ENCODE results near the gene ABL2. TPM values are rescaled to one million over a fixed set of nuclear protein-coding genes. Genes with fewer than 3 reads are reported as not detected.
"Not testable (repeated sequence)": the region's sequence is repeated elsewhere in the genome, so short reads cannot be mapped to it uniquely, and the experiment has no call there.

Gene ABL2
- total RNA-seq: 6.7 and 8.5 TPM in 2 replicates

DNA sequence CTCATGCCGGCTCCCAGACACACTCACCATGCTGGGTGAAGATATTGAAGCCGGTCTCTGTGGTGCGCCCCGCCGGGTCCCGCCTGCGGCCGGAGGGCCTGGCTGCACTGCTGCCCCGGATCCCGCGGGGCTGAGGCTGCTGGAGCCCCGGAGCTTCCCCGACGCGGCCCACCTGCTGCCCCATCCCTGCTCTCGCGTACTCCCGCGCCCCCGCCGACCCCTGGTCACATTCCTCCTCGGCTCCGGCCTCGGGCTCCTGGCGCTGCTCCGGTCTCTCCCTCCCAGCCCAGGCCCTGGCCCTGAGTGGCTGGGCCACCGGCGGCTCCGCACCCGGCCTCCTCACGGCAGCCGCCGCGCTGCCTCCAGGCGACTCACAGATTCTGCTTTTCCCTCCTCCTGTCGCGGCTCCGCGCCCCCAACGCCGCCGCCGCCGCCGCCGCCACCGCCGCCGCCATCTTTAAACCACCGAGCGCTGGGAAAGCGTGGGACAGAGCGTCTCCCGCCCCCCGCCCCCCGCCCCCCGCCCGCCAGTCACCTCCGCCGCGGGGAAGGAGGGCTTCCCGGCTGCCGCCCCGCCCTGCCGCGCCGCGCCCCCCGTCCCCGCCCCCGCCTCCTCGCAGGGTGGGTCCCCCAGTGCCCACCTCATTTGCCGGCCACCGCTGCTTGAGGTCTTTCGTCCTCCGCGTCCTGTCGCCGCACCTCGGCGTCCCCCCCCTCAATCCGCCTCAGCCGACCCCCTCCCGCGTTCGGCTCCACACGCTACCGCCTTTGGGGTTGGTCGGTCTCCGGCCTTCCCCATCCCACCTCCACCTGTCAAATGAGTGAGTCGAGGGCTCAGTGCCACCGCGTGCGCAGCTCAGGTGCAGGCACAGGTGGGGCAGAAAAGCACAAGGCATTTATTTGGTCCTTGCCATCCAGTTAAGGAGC lies at the start of gene ABL2:
TSS of gene ABL2 (minus strand) at position 464 of the 927 bp plus-strand sequence. CDS start at position 184, 280 bp downstream.
- intact Hi-C loops (cut with micrococcal nuclease): loop anchor here (1.0 to 5.0 kb wide), 5 partner anchors 64 to 149 kb away; partner anchors contain the start of genes AXDND1 and SOAT1

DNA sequence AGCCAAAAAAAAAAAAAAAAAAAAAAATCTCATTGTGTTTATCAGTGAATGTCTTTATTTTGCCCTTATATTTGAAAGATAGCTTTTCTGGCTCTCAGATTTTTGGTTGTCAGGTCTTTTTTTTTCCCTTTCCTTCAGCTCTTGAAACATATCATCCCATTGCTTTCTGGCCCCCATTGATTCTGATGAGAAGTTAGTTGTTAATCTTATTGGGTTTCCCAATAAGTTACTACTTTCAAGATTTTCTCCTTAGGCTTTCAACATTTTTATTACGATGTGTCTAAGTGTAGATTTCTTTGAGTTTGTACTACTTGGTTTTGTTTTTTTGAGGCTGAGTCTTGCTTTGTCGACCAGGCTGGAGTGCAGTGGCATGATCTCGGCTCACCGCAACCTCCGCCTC lies 49.4 kb upstream of the ABL2 start:
- intact Hi-C loops (cut with micrococcal nuclease): no loop called here

DNA sequence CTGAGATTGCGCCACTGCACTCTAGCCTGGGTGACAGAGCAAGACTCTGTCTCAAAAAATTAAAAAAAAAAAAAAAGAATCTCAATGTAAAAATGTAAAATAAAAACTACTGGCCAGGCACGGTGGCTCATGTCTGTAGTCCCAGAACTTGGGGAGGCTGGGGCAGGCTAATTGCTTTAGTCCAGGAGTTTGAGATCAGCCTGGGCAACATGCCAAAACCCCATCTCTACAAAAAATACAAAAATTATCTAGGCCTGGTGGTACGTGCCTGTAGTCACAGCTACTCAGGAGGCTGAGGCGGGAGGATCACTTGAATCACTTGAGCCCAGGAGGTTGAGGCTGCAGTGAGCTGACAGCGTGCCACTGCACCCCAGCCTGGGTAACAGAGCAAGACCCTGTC lies 44.9 kb upstream of the ABL2 start:
- intact Hi-C loops (cut with micrococcal nuclease): not testable (repeated sequence)

DNA sequence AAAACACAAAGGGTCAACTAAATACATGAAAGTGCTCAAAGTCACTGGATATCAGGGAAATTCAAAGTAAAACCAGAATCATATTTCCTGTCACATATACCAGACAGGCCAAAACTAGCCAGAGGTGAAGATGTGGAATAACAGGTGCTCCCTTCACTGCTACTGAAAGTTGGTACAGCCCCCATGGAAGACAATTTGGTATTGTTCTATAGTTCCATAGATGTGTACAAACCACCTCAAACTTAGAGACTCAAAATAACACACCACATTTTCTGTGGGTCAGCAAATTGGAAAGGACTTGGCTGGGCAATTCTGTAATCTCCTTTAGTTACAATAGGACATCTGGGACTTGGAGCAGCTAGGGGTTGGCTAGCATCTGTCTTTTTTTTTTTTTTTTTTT lies 39.6 kb upstream of the ABL2 start:
- intact Hi-C loops (cut with micrococcal nuclease): no loop called here

DNA sequence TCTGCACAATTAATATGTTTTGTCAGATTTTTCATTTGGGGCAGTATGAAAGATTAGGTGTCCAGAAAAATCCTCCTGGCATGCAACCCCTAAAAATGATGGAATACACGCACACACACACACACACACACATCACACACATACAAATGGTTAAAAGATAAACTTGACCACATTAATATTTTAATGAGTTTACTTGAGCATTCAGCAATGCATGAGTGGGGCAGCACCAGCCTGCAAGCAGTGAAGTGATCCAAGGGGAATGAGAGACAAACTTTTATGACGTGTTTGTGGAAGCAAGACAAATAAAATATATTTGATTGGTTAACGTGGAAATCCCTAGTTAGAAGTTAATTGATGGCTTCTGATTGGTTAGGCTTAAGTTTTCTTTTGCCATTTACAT lies 35.0 kb upstream of the ABL2 start:
- intact Hi-C loops (cut with micrococcal nuclease): no loop called here

DNA sequence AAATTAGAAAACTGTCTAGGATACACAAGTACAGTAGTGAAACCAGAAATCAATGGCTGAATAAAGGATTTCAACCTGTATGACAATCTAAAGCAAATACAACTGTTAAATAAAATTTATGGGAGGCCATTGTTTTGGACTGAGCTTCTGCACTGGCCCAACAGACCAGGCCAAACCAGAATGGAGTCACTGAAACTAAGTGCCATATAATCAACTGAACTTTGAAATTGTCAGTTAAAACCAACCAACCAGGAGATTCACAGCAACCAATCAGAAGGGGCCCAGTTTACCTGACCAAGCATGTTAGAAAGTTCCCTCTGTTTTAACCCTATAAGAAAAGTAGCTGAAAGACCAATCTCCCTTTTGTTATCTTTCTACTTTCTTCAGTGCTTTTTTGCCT lies 33.6 kb upstream of the ABL2 start:
- intact Hi-C loops (cut with micrococcal nuclease): no loop called here

DNA sequence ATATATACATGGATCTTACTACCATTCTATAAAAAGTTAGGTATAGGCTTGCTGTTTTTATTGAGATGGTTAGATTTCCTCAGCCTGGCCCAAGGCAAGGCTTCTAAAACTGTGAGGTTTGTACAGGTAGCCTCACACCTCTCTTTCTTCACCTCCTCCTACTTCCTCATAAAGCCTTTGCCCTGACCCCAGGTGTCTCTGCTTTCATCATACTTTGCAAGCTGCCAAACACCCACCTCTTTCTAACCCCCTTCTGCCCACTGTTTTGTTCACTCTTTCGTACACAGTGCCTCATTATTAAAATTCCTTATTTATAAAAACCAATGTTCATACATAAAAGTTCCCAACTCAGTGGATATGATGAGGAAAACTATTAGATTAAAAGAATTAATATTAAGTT lies 32.7 kb upstream of the ABL2 start:
- intact Hi-C loops (cut with micrococcal nuclease): no loop called here

DNA sequence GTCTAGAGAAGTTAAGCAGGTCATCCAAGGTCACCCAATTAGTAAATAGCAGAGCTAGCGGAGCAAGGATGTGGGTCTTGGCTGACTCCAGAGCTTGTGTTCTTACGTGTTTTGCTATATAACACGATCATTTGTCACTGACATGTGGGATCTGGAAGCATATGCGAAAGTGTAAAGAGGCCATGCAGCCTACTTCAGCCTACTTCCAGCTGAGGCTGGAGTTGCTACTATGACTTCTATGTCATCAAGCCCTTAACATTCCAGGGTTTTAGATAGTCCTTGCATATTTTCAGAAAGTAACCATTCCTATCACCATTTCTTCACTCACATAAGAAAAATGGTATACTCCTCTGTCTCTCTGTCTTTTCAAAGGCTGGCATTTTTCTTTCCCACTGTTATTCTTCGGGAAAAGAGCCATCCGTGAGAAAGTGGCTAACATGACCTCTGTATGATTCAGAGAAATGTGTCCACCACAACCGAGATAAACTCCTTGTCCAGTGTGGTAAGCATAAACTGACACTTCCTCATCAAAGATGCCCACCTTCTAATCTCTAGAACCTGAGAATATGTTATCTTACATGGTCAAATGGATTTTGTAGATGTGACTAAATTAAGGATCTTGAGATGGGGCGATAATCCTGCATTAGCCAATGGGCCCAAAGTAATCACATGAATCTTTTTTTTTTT lies 24.0 kb upstream of the ABL2 start:
- intact Hi-C loops (cut with micrococcal nuclease): no loop called here

DNA sequence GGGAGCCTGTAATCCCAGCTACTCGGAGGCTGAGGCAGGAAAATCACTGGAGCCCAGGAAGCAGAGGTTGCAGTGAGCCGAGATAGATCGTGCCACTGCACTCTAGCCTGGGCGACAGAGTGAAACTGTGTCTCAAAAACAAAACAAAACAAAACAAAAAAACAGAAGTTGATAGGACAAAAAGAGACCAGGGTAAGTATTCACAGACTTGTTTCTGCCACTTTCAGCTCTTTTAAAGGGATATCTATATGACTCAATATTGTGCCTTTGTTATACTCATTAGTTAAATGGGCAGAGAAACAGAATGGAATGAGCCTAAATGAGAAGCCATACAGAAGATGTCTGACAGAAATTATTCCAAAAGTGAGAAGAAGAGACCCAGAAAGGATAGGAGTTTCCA lies 23.1 kb upstream of the ABL2 start:
- intact Hi-C loops (cut with micrococcal nuclease): no loop called here

DNA sequence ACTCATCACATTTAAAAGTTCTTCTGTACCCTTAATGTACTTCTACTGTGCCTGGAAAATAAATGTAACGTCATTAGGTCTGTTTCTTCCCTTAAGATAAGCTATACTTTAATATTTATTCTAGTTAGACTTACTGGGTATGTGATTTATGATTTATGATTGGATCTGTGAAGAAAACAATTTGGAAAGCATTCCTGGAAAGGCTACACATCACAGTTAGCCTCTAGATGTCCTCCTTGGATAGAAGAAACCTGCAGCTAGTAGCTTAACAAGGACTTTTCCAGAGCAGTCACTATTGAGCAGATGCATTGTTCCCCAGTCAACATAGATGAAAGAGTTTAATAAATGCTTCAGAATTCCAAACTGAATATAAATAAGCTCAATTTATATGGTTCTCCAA lies 22.2 kb upstream of the ABL2 start:
- intact Hi-C loops (cut with micrococcal nuclease): loop anchor here (1.0 kb wide), 1 partner anchor 118 kb away; no protein-coding TSS in a partner anchor

DNA sequence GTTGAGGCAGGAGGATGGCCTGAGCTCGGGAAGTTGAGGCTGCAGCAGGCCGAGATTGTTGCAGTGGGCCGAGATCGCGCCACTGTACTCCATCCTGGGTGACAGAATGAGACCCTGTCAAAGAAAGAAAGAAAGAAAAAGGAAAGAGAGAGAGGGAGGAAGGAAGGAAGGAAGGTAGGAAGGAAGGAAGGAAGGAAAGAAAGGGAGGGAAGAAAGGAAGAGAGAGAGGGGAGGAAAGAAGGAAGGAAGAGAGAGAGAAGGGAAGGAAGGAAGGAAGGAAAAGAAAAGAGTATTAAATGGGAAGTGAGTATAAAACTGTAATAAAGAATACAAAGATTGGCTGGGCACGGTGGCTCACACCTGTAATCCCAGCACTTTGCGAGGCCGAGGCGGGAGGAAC lies 18.4 kb upstream of the ABL2 start:
- intact Hi-C loops (cut with micrococcal nuclease): no loop called here

DNA sequence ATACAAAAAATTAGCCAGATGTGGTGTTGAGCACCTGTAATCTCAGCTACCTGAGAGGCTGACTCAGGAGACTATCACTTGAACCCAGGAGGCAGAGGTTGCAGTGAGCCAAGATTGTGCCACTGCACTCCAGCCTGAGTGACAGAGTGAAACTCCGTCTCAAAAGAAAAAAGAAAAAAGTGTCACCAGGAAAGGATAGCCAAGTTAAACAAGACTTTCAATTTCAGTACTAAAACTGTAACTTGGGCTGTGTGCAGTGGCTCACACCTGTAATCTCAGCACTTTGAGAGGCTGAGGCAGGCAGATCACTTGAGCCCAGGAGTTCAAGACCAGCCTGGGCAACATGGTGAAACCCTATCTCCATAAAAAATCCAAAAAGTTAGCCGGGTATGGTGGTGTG lies 15.9 kb upstream of the ABL2 start:
- intact Hi-C loops (cut with micrococcal nuclease): not testable (repeated sequence)

DNA sequence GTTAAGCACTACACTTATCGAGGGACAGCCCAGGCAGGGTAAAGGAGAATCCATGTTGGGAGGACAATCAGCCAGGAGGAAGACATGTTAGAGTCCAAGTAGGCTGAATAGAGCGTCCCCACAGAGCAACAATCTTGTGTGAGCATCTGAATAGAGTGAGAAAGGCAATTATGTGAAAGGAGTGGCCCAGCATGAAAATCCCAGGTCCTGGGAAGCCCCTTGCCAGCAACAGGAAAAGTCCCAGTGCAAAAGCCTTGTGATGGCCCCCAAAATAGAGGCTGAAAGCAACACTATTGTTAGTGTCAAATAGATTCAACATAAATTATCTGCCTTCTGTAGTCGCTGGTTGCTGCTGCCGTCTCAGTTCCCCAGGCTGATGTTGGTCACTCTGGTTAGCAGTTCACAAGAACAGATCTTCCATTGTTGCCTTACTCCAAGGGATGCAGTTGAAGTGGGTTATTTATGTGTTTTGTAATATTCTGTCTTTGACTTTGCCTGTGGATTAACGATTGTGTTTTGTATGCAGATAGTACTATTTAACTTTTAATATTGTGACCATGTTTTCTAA lies 12.1 kb upstream of the ABL2 start:
- intact Hi-C loops (cut with micrococcal nuclease): no loop called here

DNA sequence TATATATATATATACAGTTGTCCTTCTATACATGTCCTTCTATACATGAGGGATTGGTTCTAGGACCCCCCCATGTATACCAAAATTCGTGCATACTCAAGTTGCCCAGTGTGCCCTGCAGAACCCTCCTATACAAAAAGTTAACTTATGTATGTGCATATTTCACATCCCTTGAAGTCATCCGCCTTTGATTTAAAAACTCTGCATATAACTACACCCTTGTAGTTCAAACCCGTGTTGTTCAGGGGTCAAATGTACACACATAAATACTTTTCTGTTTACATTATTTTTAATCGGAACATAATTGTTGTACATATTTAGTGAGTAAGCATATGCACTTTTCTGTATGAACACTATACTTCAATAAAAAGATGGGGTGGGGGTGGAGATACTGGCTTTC lies 7.7 kb upstream of the ABL2 start:
- intact Hi-C loops (cut with micrococcal nuclease): no loop called here

DNA sequence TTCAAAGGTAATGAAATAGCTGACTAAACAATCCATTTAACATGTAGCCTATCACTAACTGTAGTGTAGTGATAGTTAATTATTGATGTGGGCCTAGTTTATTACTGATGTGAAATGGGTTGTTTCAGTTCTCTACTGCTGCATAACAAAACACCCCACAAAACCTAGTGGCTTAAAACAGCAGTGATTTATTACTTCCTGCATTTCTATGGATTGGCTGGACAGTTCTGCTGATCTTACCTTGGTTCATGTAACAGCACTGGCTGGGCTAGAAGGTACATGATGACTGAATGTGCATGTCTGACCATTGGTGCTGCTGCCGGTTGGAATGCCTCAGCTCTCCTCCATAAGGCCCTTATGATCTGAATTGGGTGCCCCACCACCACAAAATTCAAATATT lies 5.4 kb upstream of the ABL2 start:
- intact Hi-C loops (cut with micrococcal nuclease): no loop called here

DNA sequence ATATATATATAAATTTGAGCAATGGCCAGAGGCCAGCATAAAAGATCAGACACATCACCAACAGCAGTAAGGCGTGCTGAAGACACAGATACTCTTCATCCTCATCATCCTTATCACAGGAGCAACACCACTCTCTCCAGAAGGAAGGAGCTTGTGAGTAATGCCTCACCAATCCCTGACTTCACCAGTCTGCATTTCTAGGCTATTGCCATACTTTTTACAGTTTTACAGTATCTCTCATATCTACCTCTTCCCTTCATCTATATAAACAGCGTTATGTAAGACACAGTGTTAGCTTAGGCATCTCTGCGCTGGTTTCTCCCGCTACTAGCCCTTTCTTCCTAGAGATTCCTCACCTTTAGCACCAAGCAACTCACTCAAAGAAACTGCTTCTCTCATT lies 2.4 kb upstream of the ABL2 start:
- intact Hi-C loops (cut with micrococcal nuclease): no loop called here

DNA sequence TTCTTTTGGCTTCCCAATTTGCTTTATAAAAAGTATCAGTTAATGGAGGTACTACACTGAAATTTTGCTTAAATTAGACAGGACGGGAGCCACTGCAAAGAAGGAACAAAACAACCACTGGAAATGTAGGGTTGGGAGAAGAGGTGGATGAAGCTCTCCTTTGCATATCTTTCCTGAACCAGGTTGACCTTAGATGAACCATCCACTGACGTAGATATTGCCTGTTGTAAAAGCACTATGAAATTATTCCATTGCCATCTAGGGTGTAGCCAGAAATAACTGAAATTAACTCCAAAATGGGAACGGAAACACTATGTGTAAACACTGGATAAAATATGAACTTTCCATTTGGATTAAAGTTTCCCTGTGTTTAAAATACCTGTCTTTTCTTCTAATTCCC lies 1.2 kb upstream of the ABL2 start:
- intact Hi-C loops (cut with micrococcal nuclease): no loop called here

DNA sequence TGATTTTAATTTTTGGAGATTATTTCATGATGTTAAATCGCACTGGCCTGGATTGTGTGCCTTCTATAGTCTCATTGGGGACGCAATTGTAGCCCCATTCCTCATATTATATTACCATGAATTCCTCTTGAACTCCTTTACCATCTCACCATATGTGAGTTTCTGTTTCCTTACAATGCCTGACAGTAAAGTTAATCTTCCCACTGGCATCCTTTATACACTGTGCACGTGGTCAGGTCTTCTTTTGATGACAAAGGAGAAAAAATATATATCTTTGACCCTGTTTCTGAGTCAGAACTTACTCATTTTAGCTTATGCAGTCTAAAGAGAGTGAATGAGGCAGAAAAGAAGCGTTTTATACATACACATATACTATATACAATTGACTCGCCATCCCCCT lies 774 bp upstream of the ABL2 start:
- intact Hi-C loops (cut with micrococcal nuclease): no loop called here

DNA sequence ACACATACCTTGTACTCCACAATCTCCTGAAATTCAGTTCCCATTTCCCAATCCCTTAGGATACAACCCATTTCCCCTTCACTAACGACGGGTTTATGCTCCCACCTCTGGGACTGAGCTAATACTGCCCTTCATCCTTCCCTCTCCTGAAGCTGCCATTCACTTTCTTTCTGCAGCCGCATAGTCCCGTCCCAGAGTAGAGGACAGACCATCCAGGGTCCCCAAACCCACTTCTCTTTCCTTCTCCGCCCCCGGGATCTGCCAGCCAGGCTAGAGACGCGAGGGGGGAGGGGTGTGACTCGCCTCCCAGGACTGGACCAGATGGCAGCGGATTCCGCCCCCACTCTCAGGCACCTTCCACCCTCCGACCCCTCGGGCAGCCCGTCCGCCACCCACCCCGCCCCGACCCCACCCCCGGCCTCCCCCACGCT lies 679 bp downstream of the ABL2 start:
- intact Hi-C loops (cut with micrococcal nuclease): loop anchor here (1.0 to 5.0 kb wide), 5 partner anchors 65 to 148 kb away; partner anchors contain the start of genes AXDND1 and SOAT1

DNA sequence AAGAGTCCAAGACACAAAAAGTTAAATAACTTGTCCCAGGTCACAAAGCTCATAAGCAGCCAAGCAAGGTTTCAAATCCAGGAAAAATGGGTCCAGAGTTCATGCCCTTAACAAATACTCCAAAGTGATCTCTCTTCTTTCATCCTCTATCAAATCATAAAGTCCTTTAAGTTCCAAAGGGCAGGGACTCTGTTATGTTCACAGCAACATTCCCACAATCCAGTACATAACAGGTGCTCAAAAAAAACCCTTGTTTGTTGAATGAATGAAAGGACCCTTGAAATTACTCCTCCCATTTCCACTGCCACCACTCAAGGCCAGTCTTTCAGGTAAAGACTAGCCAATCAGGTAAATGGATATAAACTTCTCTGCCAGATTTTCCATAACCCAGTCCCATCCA lies 2.7 kb downstream of the ABL2 start:
- intact Hi-C loops (cut with micrococcal nuclease): loop anchor here (5.0 kb wide), 2 partner anchors 84 to 99 kb away; no protein-coding TSS in a partner anchor

DNA sequence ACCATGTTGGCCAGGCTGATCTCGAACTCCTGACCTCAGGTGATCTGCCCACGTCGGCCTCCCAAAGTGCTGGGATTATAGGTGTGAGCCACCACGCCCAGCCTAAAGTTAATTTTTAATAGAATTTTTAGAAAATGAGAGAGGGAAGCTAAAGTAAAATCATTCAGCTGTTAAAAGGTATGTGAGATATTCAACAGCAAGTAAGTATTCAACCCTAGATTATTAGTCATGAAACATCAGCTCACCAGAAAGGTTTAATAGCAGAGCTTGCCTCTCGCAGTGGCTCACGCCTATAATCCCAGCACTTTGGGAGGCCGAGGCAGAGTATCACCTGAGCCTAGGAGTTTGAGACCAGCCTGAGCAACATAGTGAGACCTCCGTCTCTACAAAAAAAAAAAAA lies 5.0 kb downstream of the ABL2 start:
- intact Hi-C loops (cut with micrococcal nuclease): not testable (repeated sequence)

DNA sequence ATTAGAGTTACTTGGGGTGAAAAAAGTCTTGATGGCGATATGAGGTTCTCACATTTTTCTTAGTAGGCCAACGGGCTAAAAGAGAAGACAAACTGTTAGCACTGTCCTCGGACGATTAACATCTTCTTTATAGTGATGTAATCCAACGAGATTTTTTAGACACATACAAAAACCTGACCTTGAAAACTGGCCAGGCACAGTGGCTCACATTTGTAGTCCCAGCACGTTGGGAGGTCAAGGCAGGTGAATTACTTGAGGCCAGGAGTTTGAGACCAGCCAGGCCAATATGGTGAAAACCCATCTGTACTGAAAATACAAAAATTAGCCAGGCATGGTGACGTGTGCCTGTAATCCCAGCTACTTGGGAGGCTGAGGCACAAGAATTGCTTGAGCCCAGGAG lies 8.4 kb downstream of the ABL2 start:
- intact Hi-C loops (cut with micrococcal nuclease): not testable (repeated sequence)

All from T-helper 2 cell treated with Interferon-gamma antibody and Interleukin-4, amounts not matched to agents 100 ng/mL and 5 ng/mL, for 36 hours (primary cell).